DLD1 (cell line): ENCODE data around the gene ERMP1.
"Not testable (repeated sequence)": the region's sequence is repeated elsewhere in the genome, so short reads cannot be mapped to it uniquely, and the experiment has no call there.

Experiments used
- in situ Hi-C: cut with HindIII; loops from 2 replicates; pipeline ENCODE4 v1.10.0; 2017; ENCODE audit warnings: low sequenced_read_pairs

The ERMP1 gene, protein sequence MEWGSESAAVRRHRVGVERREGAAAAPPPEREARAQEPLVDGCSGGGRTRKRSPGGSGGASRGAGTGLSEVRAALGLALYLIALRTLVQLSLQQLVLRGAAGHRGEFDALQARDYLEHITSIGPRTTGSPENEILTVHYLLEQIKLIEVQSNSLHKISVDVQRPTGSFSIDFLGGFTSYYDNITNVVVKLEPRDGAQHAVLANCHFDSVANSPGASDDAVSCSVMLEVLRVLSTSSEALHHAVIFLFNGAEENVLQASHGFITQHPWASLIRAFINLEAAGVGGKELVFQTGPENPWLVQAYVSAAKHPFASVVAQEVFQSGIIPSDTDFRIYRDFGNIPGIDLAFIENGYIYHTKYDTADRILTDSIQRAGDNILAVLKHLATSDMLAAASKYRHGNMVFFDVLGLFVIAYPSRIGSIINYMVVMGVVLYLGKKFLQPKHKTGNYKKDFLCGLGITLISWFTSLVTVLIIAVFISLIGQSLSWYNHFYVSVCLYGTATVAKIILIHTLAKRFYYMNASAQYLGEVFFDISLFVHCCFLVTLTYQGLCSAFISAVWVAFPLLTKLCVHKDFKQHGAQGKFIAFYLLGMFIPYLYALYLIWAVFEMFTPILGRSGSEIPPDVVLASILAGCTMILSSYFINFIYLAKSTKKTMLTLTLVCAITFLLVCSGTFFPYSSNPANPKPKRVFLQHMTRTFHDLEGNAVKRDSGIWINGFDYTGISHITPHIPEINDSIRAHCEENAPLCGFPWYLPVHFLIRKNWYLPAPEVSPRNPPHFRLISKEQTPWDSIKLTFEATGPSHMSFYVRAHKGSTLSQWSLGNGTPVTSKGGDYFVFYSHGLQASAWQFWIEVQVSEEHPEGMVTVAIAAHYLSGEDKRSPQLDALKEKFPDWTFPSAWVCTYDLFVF

DNA sequence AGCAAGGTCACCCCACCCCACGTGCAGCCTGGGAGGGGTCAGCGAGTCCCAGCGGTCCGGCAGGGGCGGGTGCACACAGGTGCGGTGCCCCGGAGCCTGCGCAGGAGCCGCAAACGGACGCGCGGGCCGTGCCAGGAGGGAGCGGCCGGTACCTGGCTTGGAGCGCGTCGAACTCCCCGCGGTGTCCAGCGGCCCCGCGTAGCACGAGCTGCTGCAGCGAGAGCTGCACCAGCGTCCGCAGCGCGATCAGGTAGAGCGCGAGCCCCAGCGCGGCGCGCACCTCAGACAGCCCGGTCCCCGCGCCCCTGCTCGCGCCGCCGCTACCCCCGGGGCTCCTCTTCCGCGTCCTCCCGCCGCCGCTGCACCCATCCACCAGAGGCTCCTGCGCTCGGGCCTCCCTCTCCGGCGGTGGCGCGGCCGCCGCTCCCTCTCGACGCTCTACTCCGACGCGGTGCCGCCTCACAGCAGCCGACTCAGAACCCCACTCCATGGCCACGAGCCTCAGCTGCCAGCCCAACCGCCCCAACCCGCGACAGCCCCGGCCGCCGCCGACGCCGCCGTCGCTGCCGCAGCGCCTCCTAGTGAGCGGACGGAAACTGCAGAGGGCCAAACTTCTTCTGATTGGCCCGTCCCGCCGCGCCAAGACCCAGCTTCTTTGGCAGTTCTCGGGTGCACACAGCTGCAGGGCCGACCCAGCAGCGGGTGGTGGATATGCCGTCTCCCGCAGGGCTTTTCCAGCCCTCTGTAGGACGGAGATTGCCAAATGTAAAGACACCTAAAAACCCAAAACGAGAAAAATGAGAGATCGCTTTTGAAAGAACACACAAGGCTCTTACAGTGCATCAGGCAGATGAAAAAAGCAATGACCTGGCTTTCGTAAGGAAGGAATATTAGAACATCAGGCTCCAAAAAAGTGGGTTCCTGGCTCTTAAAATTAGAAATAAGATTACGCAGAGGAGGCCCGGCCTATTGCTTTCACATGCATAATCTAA, at the start of gene ERMP1:
Gene ERMP1 (minus strand): TSS at position 580 of the 992 bp plus-strand sequence. CDS start 90 bp downstream, at position 490.
- in situ Hi-C loops, result no loop called here

DNA sequence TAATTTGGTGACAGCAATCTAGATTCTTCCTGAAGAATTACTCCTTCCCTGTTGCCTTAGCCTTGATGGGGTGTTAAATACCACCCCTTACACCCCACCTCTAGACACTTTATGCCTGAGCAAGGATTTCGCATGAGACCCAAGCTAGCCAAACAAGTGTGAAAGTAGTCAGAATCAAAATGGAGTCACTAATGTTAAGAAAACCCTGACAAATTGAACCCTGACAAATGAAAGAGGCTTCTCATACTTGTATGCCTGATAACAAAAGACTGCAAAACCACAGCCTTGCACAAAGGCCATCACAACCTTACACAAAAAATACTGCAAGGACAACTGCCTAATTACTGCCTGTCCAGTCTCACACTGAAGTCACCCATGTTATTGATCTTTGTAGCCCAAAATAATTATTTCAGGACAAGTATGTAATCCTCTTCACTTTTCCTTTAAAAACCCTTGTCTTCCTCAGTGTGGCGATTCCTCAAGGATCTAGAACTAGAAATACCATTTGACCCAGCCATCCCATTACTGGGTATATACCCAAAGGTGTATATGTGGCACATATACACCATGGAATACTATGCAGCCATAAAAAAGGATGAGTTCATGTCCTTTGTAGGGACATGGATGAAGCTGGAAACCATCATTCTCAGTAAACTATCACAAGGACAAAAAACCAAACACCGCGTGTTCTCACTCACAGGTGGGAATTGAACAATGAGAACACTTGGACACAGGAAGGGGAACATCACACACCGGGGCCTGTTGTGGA, 49.5 kb upstream of the ERMP1 start:
- in situ Hi-C loops, result not testable (repeated sequence)

DNA sequence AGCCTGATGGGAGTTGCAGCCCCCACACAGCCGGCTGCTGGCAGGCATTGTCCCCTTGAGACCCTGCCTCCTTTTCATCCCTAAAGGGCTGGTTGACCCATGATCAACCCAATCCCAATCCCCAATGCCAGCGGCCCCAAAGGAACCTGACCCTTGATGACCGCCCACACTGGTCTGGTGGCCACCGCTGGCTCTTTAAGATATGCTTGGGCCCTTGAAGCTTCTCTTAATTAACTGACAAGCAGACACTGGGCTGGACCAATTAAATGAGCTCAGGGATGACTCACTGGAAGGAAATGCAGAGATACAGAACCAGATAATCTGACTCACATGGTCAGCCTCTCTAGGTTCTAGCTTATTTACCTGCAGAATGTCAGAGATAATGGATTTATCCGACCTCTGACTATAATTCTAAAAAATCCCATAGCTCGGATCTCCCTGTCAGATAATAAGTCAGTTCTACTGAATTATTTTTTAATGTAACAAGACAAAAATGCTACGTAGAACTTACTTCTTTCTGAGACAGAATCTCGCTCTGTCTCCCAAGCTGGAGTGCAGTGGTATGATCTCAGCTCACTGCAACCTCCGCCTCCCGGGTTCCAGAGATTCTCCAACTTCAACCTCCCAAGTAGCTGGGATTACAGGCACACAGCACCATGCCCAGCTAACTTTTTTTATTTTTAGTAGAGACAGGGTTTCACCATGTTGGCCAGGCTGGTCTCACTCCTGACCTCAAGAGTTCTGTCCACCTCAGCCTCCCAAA, 46.7 kb upstream of the ERMP1 start:
- in situ Hi-C loops, result no loop called here

DNA sequence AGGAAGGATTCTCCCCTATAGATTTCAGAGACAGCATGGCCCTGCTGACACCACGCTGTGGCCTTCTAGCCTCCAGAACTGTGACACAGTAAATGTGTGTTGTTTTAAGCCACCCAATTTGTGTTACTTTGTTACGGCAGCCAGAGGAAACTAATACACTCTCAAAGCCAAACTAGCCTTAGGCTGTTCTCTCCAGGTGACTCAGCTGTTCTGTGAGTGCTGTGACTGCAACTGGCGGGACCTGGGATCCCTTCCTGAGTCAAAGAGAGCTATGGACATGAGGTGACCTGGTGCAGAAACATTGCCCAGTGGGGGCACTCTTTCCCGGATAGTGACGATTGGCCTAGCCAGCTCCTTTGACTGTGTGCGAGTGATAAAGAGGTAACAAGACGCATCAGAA, 43.8 kb upstream of the ERMP1 start:
- in situ Hi-C loops, result no loop called here

DNA sequence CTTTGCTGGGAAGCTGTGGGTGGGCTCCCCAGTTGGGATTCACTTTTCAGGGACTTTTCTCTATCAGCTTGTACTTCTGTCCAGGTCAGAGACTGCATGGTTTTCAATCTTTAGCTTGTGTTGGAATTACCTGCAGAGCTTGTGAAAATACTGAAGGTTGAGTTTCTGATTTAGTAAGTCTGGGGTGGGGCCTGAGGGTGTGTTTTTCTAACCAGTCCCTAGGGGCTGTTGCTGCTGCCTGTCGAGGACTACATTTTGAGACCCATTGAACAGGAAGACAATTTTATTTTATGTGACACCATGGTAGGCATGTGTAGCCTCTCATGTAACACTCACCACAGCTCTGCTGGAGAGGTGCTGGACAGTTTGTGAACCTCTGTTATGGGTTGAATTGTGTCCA, 43.1 kb upstream of the ERMP1 start:
- in situ Hi-C loops, result no loop called here

DNA sequence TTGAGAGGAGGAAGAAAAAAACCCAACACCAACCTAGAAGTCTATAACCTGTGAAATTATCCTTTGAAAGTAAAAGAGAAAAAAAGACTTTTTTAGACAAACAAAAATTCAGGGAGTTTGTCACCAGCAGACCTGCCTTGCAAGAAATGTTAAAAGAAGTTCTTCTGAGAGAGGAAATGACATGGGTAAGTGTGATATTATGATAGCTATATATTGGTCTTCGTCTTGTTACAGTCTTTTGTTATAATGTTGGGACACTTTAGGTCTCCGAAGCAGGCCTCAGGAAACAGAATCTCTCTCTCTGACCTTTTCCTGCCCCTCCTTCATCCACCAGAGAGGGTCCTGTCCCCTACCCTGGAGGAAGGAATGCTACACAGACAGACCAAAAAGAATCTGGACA, 41.1 kb upstream of the ERMP1 start:
- in situ Hi-C loops, result no loop called here

DNA sequence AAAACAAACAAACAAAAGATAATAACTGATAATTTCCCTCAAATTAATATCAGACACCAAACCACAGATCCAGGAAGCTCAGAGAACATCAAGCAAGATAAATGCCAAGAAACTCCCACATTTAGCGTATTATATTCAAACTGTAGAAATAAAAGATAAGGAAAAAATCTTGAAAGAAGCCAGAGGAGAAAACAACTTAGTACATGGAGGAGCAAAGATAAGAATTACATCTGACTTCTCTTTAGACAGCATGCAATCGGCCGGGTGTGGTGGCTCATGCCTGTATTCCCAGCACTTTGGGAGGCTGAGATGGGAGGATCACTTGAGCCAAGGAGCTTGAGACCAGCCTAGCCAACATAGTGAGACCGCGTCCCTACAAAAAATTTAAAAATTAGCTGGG, 40.5 kb upstream of the ERMP1 start:
- in situ Hi-C loops, result no loop called here

DNA sequence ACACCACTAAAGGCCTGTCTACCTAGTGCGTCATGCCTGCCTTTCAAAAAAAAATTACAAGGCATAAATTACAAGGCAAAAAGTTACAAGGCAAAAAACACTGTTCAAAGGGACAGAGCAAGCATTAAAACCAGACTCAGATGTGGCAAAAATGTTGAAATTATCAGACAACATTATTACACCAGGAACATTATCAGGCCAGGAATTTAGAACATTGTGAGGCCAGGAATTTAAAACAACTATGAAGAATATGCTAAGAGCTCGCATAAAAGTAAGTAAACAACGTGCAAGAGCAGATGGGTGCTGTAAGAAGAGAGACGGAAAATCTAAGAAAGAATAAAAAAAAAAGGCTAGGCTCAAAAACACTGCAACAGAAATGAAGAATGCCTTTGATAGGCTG, 39.6 kb upstream of the ERMP1 start:
- in situ Hi-C loops, result no loop called here

DNA sequence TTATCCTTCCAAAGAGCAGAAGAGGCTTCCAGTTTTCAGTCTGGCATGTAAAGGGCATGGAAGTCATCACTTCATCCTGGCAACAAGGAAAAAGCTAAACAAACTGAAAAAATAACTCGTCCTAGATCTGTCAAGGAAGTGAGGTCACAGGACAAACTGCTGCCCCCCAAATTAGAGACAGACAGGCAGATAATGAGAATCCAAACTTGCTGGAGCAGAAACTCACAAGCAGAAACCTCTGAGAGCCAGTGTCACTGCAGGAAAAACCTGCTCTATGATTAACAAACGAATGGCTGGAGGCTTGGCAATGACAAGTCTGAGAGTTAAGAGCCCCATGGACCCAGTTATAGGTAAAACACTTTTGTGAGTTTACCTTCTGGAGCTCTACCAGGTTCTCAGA, 38.9 kb upstream of the ERMP1 start:
- in situ Hi-C loops, result no loop called here

DNA sequence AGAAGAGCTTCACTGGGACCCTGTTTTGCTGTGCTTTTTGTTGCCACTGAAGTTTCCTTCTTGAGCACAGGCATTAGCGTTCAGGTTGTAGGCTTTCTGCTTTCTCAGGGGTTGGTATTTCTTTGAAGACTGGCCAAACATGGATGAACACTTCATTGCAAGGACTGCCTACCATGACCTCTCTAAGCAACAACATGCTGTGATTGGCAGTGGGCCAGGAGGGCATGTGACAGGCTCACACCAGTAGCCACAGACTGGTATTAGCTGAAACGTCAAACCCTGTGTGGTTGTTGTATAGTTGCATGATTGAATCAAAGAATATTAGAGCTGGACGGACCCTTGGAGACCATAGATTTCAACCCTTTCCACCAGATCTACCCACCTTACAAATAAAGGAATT, 37.8 kb upstream of the ERMP1 start:
- in situ Hi-C loops, result no loop called here

DNA sequence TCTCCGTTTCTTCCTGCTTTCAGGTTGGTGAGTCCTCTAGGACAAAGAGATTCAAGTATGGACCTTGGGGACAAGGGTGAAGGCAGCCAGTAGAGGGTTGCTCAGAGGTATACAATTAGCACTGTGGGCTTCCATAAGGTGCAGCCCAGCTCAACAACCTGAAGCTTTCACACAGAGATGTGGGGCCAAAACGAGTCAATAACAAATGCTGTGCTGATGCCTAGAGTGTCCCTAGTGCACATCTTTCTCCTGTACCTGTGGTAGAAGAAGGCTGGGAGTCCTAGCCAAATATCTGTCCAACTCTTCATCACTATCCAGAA, 37.1 kb upstream of the ERMP1 start:
- in situ Hi-C loops, result no loop called here

DNA sequence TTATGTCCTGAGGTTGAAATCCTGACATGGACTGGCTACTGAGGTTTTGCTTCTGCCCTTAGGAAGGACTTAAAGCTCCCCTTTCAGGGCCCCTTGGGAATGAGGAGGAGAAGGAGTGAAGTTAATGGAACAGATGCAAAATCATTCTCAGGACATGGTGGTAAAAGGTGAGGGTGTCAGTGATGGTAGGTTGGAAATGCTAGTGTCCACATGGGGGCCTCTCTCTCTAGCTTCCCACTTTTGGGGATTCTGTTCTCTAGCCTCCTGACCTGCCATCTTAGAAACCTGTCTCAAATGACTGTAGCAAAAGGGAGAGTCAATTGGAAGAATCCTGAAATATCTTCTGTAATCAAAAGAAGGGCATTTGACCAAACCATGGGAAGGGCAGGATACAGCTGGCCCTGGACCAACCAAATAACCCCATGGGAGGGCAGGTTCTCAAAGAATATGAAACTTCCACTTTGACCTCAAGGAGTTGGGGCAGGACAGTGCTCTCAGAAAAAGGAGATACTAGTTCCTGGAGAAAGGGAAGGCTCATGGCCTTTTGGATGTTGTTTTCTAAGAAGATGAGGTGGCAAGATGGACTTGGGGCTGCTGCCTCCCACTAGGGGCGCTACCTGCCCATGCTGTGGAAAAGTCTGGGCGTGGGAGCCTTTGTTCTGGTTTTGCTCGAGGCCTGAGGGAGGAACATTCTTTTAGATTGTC, 36.5 kb upstream of the ERMP1 start:
- in situ Hi-C loops, result no loop called here

DNA sequence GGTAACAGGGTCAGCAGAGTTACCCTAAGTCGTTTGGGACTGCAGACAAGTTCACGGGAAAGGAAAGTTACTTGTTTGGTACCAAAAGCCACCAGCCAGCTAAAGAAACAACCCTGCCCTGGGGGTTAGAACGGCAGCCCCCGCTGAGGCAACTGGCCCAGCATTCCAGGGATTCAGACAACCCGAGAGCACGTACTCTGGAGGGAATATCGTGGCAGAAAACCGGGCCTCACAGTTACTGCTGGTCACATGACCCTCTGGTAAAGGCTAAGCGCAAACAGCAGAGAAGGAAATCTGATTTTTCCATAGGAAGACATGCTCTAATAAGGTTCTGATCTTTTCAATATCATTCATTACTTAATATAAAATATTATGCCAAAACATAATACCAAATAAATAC, 35.3 kb upstream of the ERMP1 start:
- in situ Hi-C loops, result no loop called here

DNA sequence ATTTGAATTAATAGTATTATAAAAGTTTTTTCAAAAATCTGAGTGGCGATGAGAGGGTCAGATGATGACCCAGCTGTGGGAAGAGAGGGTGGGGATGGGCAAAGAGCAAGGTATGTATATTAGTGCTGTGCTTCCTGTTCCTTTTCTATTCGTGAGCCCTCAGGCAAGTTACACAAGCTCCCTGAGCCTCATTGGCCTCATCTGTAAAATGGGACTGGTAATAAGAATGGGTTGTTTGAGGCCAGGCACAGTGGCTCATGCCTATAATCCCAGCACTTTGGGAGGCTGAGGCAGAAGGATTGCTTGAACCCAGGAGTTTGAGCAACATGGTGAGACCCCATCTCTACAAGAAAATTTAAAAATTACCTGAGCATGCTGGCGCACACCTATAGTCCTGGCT, 33.8 kb upstream of the ERMP1 start:
- in situ Hi-C loops, result no loop called here

DNA sequence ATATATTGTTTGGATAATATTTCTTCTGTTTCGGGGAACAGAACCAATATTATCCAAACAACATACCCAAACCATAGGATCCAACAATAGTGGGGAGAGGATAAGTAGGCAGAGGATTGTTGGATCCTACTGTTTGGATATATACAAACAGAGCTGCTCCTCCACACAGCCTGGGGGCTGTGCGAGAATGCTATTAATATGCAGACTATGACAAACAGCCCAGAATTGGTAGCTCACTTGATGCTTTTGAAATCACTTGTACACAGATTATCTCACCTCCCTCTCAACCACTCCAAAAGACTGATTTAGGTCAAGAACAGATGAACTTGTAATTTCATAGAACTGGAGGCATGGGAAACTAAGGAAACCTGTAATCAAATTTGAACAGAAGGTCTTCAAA, 33.4 kb upstream of the ERMP1 start:
- in situ Hi-C loops, result no loop called here

DNA sequence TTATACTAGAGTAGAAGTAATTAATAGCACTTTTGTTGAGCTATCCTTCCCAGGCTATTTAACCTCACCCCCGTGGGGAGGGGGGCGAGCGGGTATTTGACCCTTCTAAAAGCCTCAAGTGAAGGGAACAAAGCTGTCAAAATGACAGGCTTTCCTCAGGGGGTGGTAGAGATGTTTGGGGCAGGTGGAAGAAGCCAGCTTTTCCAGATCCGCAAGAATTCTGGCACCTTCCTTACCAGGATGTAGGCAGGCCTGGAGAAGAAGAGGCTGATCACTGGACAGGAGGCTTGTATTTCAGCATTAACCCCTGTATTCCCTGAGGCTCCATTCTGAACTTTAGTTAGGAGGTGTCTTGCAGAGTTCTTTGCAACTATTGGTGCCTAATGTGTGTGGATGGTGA, 31.5 kb upstream of the ERMP1 start:
- in situ Hi-C loops, result no loop called here

DNA sequence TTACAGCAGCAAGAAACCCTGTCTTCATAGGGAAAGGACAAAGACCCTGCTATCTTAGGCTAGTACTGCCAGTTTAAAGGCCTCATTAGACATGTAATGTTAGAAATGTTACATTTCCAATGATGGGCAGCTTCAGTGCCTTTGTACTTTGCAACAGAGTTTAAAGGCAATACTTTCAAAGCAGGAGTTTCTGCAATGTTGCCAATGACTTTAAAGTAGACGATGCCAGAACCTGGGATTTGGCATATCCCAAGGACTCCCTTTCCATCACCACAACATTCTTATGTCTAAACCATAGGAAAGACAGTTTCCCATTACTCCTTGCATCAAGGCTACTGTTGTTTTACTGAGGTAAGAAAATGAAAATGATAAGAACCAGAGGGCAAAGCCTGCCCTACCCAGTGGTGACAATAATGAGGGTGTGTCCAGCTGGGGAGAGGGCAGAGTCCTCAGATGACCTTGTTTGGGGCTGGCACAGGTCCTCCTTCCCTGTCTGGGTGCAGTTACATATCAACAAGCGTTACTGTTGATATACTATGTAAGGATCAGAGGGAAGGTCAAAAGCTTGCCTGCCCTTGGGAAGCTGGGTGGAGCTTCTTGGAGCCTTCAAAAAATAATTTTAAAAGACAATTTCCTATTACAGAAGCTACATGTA, 30.3 kb upstream of the ERMP1 start:
- in situ Hi-C loops, result no loop called here

DNA sequence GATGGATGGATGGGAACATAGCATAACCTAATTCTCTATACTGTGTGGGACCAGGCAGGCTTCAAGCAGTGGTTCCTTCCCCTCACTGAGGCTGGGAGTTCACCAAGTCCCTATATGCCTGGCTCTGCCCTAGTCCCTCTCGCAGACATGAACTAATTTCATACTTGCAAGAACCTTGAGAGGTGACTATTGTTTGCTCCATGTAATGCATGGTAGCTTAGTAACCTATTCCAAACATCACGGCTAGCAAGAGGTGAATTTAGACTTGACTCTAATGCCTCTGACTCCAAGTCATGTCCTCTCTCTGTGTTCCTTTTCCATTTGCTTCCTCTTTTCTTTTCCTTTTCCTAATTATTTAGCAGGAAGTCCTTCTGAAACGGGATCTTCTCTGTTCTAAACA, 25.9 kb upstream of the ERMP1 start:
- in situ Hi-C loops, result no loop called here
